GM12801 (cell line): ENCODE data around the gene CD164L2.

ENCODE experiments used
- CTCF ChIP-seq: IDR thresholded peaks from one replicate; pipeline ENCODE4 v1.5.1; 2011; ENCODE audit warnings: control low read depth; ENCODE audit not compliant: insufficient read length; ENCODE audit errors: extremely low read depth

The CD164L2 gene

DNA sequence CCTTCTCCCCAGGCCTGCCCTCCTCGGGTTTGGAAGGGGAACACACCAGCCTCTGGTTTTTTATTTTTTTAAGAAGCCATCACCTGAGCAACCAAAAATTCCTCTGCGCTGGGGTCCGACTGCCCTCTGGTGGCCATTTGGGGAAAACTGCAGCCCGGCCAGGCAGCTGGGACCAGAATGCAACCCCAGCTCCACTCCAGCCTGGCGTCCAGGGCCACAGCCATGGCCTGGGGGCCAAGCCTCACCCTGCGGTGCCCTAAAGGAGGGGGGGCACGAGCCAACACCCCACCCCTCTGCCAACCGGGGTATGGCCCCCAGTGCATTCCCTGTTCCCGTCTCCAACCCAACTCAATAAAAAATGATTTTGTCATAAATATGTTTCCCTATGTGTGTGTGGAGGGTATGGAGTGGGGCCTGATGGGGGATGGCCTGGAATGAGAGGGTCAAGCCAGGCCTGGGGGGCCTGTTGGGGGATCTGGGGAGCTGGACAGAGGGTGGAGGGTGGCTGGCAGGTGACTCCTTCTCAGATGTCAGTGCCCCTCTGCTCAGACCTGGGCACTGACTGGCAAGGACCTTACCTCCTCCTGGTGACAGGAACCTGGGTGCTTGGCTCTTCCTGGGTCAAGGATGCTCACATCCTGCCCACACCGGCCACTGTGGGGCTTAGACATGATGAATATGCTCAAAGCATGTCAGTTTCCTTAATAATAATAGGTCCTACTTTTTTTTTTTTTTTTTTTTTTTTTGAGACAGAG is 12.5 kb upstream of the CD164L2 start:
- TF ChIP-seq CTCF = no peak

DNA sequence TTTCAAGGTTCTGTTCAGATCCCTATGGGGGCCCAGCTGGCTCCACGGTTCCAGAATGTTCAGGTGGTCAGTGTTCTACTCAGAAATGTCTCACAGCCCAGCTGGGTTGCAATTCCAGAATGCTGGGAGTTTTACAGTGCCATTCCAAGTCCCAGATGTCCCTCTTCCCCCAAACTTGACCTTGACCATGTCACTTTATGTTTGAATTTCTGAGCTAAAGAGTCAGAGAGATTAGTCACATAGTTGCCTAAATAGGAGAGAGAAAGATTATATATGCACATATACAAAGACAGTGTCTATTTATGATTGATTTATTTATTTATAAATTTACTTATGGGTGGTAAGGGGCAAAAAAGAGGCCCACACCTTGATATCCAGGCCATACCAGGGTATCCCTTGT is 11.8 kb upstream of the CD164L2 start:
- no peak for TF ChIP-seq CTCF

DNA sequence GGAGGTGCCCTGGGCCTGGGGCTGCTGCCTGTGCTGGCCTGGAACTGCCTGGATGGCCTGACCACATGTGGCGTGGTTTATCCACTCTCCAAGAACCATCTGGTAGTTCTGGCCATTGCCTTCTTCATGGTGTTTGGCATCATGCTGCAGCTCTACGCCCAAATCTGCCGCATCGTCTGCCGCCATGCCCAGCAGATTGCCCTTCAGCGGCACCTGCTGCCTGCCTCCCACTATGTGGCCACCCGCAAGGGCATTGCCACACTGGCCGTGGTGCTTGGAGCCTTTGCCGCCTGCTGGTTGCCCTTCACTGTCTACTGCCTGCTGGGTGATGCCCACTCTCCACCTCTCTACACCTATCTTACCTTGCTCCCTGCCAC is 11.1 kb upstream of the CD164L2 start:
- TF ChIP-seq CTCF = no peak

- no peak for TF ChIP-seq CTCF
These were observed 10.6 kb upstream of the CD164L2 start for GRCh38 chr1:27393641-27394281.

DNA sequence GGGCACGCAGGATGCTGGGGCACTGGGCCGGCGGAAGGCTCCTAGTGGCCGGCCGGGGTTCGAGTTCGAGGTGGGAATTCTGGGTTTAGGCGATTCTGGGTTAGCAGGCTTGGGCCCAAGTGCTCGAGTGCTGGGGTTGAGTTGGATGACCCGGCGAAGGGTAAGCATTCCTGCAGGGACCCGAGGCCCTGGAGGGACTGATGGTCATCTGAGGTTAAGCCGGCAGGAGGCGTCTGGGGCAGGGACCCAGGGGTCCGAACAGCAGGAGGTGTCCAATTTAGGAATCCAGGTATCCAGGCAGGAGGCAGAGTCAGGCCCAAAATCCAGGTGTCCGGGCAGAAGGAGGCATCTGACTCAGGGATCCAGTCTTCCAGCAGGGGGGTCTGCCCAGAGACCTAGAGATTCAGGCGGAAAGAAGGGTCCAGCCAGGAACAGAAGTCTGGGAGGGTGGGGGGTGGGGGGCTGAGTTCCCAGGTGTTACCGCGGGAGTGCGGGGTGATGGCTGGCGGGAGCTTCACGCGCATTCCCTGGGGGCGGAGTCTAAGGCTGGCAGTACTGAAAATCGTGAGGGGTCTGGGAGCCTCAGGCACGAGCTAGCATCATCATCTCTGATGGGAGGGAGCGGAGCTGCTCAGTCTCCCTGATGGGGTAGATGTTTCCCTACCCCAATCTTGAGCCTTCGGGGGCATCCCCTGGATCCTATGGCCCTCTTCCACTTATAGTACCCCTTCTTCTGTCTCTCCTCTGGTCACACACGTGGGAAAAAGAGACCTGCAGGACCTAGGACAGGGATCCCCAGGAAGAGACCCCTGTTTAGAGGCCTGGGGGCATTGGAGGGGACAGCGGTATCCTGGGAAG is 9.9 kb upstream of the CD164L2 start:
- no peak for TF ChIP-seq CTCF

DNA sequence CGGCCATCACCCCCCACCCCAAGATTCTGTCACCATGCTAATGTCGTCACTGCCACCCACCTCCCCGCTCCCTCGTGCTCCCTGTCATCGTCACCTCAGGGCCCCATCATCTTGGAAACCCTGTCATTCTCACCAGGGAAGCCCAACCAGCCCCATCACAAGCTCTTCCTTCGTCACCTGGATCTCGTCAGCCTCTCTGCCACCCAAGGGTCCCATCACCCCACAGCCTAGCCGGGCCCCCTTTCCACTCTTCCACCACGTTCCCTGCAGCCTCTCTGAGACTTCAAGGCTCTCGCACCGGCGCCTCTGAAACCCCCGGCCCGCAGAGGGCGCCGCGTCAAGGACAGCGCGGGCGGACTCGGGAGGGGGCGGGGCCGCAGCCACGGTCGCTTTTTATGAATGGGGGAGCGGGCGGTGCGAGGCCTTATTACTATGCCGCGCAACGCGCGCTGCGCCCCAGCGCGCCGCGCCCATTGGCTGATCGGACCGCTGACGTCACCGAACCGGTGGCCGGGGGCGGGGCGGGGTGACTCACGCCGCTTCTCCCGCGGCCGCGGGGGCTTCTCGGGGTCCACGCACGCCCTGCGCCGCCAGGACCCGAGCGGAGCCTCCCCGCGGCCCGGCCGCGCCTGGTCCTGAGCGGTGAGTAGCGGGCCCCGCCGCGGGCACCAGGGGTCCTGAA is 9.1 kb upstream of the CD164L2 start, which contains the start of gene GPR3:
GPR3 (plus strand) TSS at position 527 of the 682 bp plus-strand sequence. CDS start 1,177 bp downstream, outside the sequence.
- TF ChIP-seq CTCF = no peak
